Measurements from ENCODE around the gene SMIM10L2A. TPM values are rescaled to one million over a fixed set of nuclear protein-coding genes. Genes with fewer than 3 reads are reported as not detected.
"Not testable (repeated sequence)": the region's sequence is repeated elsewhere in the genome, so short reads cannot be mapped to it uniquely, and the experiment has no call there.

Gene SMIM10L2A
- total RNA-seq, 2 experiments from 2014 or later: 0.31 to 0.38 TPM

GRCh38 chrX:135461756-135462155 lies 40.0 kb downstream of the SMIM10L2A start:
- H3K27ac Mint-ChIP-seq, H3K4me3 Mint-ChIP-seq, DNase-seq, H3K36me3 Mint-ChIP-seq, H3K4me1 Mint-ChIP-seq, H3K27me3 Mint-ChIP-seq, H3K9me3 Mint-ChIP-seq: not testable (repeated sequence)

- H3K4me1 Mint-ChIP-seq: no peaks in the 10 kb centered on the region
- H3K4me3 Mint-ChIP-seq: no peak overlapping the region
- H3K27me3 Mint-ChIP-seq: no peaks in the 10 kb centered on the region
- H3K36me3 Mint-ChIP-seq: no peaks in the 10 kb centered on the region
- no peak for DNase-seq
- no peak overlapping the region for H3K27ac Mint-ChIP-seq
- H3K9me3 Mint-ChIP-seq: no peaks in the 10 kb centered on the region
Observed at GRCh38 chrX:135463937-135464336, 42.2 kb downstream of the SMIM10L2A start.

GRCh38 chrX:135476378-135476777 lies 54.6 kb downstream of the SMIM10L2A start:
- no peaks in the 10 kb centered on the region for H3K27me3 Mint-ChIP-seq
- peaks cover 3% of the 10 kb centered on the region for H3K4me1 Mint-ChIP-seq
- H3K27ac Mint-ChIP-seq: no peak overlapping the region
- H3K9me3 Mint-ChIP-seq: no peaks in the 10 kb centered on the region
- DNase-seq: no peak
- H3K36me3 Mint-ChIP-seq: no peaks in the 10 kb centered on the region
- no peak overlapping the region for H3K4me3 Mint-ChIP-seq

- Mint-ChIP-seq H3K4me3 (no peak overlapping the region), H3K4me1 (peaks cover 3% of the 10 kb centered on the region), H3K27me3 (no peaks in the 10 kb centered on the region), H3K9me3 (no peaks in the 10 kb centered on the region), H3K36me3 (no peaks in the 10 kb centered on the region), H3K27ac (no peak overlapping the region)
- peak; percentile 20 for DNase-seq
Observed at GRCh38 chrX:135477576-135477975, 55.8 kb downstream of the SMIM10L2A start.

Other genes starting within 250 kb of the SMIM10L2A start
- gene ETDA, start 169.9 kb upstream of the SMIM10L2A start, total RNA-seq: not detected
- not detected for gene ETDC, start 112.5 kb upstream of the SMIM10L2A start, total RNA-seq
- gene ZNF75D, start 77.8 kb upstream of the SMIM10L2A start, total RNA-seq: 1 to 10 TPM; 3.5 to 3.8 TPM
- gene ZNF449, start 77.1 kb upstream of the SMIM10L2A start, total RNA-seq: 1 to 10 TPM in 1 of 2 experiments, under 1 TPM in 1; 0.98 to 1.1 TPM
- 10 to 100 TPM; 17.2 to 22.2 TPM for gene INTS6L, start 98.7 kb downstream of the SMIM10L2A start, total RNA-seq